Measurements from ENCODE around the gene CCDC107.

DNA sequence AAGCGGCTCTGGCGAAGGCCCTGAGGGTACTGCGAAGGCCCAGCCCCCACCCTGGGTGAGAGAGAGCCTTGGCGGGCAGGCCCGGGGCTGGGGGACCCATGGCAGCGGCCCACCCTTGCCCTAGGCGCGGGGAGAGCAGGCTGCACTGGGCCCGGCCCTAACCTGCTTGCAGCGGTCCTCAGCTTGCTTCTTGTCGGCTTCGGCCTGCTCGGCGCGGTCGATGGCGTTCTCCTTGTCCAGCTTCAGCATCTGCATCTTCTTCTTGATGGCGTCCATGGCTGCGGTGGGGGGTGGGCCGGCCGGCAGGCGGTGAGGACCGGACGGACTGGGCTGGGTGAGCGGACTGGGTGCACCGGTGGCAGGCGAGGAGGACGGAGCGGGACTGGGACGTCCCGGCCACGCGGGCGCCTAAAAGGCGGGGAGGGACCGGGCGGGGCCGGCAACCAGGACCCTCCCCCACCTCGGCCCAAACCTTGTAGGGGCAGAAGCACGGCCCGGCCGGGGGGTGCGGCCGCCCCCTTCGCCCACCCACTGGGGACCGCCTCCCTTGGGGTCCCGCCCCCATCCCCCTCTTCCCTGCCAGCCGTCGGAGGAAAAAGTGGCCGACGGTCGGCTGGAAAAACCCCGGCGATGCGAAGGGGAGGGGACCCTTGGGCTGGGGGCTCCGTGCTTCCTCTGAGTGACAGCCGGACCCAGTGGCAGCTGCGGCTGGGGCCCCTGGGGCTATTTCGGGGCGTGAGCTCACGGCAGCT lies 31.6 kb downstream of the CCDC107 start, which contains the start of gene TPM2:
- TF ChIP-seq, protein P1, sequence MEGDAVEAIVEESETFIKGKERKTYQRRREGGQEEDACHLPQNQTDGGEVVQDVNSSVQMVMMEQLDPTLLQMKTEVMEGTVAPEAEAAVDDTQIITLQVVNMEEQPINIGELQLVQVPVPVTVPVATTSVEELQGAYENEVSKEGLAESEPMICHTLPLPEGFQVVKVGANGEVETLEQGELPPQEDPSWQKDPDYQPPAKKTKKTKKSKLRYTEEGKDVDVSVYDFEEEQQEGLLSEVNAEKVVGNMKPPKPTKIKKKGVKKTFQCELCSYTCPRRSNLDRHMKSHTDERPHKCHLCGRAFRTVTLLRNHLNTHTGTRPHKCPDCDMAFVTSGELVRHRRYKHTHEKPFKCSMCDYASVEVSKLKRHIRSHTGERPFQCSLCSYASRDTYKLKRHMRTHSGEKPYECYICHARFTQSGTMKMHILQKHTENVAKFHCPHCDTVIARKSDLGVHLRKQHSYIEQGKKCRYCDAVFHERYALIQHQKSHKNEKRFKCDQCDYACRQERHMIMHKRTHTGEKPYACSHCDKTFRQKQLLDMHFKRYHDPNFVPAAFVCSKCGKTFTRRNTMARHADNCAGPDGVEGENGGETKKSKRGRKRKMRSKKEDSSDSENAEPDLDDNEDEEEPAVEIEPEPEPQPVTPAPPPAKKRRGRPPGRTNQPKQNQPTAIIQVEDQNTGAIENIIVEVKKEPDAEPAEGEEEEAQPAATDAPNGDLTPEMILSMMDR (conservative IDR thresholded peaks at IDR 0.05; ENCODE audit: low read length): no peak
- TF ChIP-seq EZH2phosphoT487 (IDR thresholded peaks at IDR 0.05; ENCODE audit: borderline replicate concordance, low read depth, low read length): no peak

Data from OCI-LY7 (cell line).